NB4 (cell line): ENCODE data around the gene CBX3.
"Not testable (repeated sequence)": the region's sequence is repeated elsewhere in the genome, so short reads cannot be mapped to it uniquely, and the experiment has no call there.

ENCODE experiments used
- DNase-seq: peaks from one replicate; pipeline ENCODE4 v3.0.0; 2010; ENCODE audit warnings: low read depth
- H3K4me3 ChIP-seq: one replicate; pipeline ENCODE4 v1.5.1; 2011; ENCODE audit warnings: mild to moderate bottlenecking, low read depth, low read length, moderate library complexity
- MYC ChIP-seq: IDR thresholded peaks from 2 replicates; pipeline ENCODE4 v1.6.1; 2011; ENCODE audit warnings: low read depth, low read length
- POLR2A ChIP-seq: IDR thresholded peaks from 2 replicates; pipeline ENCODE4 v1.6.1; 2011; ENCODE audit warnings: mild to moderate bottlenecking; ENCODE audit not compliant: insufficient read length; ENCODE audit errors: extremely low read depth
- TF ChIP-seq, protein P1 (sequence below): IDR thresholded peaks from 2 replicates; pipeline ENCODE4 v1.6.1; 2011; ENCODE audit warnings: low read depth, low read length
- TF ChIP-seq, protein P2 (sequence below): IDR thresholded peaks from one replicate; pipeline ENCODE4 v1.5.1; 2012; ENCODE audit warnings: low read depth, low read length

CBX3 gene

DNA sequence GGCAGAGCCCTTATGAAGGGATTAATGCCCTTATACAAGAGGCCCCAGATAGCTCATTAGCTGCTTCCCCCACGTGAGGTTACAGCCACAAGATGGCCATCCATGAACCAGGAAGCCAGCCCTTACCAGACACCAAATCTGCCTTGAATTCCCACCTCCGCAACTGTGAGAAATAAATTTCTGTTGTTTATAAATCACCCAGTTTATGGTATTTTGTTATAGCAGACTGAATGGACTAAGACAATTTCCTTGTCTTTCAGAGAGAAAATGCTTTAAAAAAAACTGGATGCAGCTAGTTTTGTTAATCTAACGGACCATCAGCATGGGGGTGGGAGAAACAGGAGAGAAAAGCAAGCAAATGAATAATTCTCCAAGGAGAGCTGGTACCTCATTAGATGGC lies 36.5 kb downstream of the CBX3 start:
- no peak overlapping the region for H3K4me3 ChIP-seq

DNA sequence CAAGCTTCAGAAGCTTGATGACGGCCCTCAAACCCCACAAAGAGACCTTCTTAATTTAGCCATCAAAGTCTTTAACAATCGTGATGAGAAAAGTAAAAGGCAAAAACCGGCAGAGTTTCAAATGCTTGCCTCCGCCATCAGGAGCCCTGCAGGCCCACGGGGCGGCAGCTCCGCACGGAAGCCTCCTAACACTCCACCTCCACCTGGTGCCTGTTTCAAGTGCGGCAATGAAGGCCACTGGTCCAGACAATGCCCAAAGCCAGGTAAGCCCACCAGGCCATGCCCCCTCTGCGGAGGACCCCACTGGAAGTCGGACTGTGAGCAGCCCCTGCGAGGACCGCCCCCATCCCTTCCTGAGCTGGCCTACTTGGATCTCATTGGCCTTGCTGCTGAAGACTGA lies 43.6 kb downstream of the CBX3 start:
- no peak overlapping the region for H3K4me3 ChIP-seq
- TF ChIP-seq POLR2A: no peak
- no peak for DNase-seq

More for the DNA sequence above, 36.5 kb downstream of the CBX3 start:
- TF ChIP-seq, protein P1, sequence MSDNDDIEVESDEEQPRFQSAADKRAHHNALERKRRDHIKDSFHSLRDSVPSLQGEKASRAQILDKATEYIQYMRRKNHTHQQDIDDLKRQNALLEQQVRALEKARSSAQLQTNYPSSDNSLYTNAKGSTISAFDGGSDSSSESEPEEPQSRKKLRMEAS: no peak
- TF ChIP-seq MYC (no peak), POLR2A (no peak)
- TF ChIP-seq, protein P2, sequence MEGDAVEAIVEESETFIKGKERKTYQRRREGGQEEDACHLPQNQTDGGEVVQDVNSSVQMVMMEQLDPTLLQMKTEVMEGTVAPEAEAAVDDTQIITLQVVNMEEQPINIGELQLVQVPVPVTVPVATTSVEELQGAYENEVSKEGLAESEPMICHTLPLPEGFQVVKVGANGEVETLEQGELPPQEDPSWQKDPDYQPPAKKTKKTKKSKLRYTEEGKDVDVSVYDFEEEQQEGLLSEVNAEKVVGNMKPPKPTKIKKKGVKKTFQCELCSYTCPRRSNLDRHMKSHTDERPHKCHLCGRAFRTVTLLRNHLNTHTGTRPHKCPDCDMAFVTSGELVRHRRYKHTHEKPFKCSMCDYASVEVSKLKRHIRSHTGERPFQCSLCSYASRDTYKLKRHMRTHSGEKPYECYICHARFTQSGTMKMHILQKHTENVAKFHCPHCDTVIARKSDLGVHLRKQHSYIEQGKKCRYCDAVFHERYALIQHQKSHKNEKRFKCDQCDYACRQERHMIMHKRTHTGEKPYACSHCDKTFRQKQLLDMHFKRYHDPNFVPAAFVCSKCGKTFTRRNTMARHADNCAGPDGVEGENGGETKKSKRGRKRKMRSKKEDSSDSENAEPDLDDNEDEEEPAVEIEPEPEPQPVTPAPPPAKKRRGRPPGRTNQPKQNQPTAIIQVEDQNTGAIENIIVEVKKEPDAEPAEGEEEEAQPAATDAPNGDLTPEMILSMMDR: no peak
- DNase-seq: no peak

DNA sequence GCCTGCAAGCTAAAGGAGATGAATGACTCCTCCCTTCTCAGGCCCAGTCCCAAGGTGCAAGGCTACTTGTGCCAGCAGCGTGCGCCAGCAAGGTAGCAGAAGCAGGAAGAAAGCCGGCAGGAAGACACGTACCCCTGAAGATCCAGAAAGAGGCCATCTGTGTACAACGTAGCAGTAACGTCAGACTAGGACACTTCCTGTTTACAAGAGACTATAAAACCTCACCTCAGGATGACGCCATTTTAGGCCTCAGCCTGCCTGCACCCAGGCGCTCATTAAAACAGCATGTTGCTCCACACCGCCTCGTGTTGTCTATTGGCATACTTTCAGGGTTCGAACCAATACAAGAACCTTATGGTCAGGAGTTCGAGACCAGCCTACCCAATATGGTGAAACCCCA lies 48.7 kb downstream of the CBX3 start:
- DNase-seq: peak; percentile 60
- no peak overlapping the region for H3K4me3 ChIP-seq
- TF ChIP-seq, protein P1: no peak
- no peak for TF ChIP-seq POLR2A
- TF ChIP-seq MYC: no peak
- TF ChIP-seq, protein P2: no peak

DNA sequence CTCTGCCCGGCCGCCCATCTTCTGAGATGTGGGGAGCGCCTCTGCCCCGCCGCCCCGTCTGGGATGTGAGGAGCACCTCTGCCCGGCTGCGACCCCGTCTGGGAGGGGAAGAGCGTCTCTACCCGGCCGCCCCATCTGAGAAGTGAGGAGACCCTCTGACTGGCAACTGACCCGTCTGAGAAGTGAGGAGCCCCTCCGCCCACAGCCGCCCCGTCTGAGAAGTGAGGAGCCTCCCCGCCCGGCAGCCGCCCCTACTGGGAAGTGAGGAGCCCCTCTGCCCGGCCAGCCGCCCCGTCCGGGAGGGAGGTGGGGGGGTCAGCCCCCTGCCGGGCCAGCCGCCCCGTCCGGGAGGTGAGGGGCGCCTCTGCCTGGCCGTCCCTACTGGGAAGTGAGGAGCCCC lies 60.3 kb downstream of the CBX3 start:
- H3K4me3 ChIP-seq: not testable (repeated sequence)

More for the DNA sequence above, 60.3 kb downstream of the CBX3 start:
- not testable (repeated sequence) for DNase-seq
